Peyer's patch (tissue), 4 donors: ENCODE measurements around the gene OR52B2.

Experiments
- CTCF ChIP-seq, 6 experiments: fragments of 450-650 bp in 4 of 6; fragments of 200-600 bp in 2 of 6; sonication (generic) in 1 of 6; IDR thresholded peaks; one replicate each; pipeline ENCODE4 v1.5.1; 2017 to 2019; ENCODE audit warnings: antibody characterized with exemption in 6 of 6, mild to moderate bottlenecking in 3 of 6, moderate library complexity in 1 of 6
- POLR2A ChIP-seq, 2 donors: fragments of 450-650 bp; IDR thresholded peaks; one replicate each; pipeline ENCODE4 v1.5.1; 2017; ENCODE audit warnings: antibody characterized with exemption in 2 of 2, mild to moderate bottlenecking in 2 of 2, moderate library complexity in 2 of 2

- TF ChIP-seq POLR2A (IDR thresholded peaks at IDR 0.05) (no peak), CTCF (IDR thresholded peaks at IDR 0.05) (no peak)
Observed at GRCh38 chr11:6129635-6130034, 40.5 kb downstream of the OR52B2 start.
